Right hindlimb (tissue), 1 donor: ENCODE results near the gene TDP2.
"Not testable (repeated sequence)": the region's sequence is repeated elsewhere in the genome, so short reads cannot be mapped to it uniquely, and the experiment has no call there.

Experiments
- DNase-seq: peaks from one replicate; pipeline ENCODE4 v3.0.0-alpha.2; 2018

TDP2 gene

GRCh38 chr6:24643920-24644319 is 22.8 kb downstream of the TDP2 start:
- no peak for DNase-seq

GRCh38 chr6:24642061-24642460 is 24.6 kb downstream of the TDP2 start:
- DNase-seq = no peak

- DNase-seq = not testable (repeated sequence)
Measured at GRCh38 chr6:24640631-24641030, 26.1 kb downstream of the TDP2 start.

- DNase-seq = no peak
Measured at GRCh38 chr6:24640166-24640565, 26.5 kb downstream of the TDP2 start.

- no peak for DNase-seq
Measured at GRCh38 chr6:24636681-24637080, 30.0 kb downstream of the TDP2 start.

- DNase-seq = no peak
Measured at GRCh38 chr6:24632573-24632972, 34.1 kb downstream of the TDP2 start.

GRCh38 chr6:24631671-24632070 is 35.0 kb downstream of the TDP2 start:
- no peak for DNase-seq

GRCh38 chr6:24630856-24631505 is 35.7 kb downstream of the TDP2 start:
- DNase-seq = no peak

- DNase-seq = no peak
Measured at GRCh38 chr6:24621626-24622289, 44.9 kb downstream of the TDP2 start.

- no peak for DNase-seq
Measured at GRCh38 chr6:24620637-24621036, 46.1 kb downstream of the TDP2 start.

- DNase-seq = no peak
Measured at GRCh38 chr6:24619661-24620060, 47.0 kb downstream of the TDP2 start.

GRCh38 chr6:24614648-24615047 is 52.1 kb downstream of the TDP2 start:
- no peak for DNase-seq

GRCh38 chr6:24614043-24614420 is 52.7 kb downstream of the TDP2 start:
- DNase-seq = no peak

- DNase-seq = no peak
Measured at GRCh38 chr6:24613361-24614042, 53.2 kb downstream of the TDP2 start.

GRCh38 chr6:24610672-24611071 is 56.0 kb downstream of the TDP2 start:
- DNase-seq = no peak

GRCh38 chr6:24607310-24608105 is 59.2 kb downstream of the TDP2 start:
- DNase-seq = no peak

- DNase-seq = no peak
Measured at GRCh38 chr6:24606200-24606930, 60.3 kb downstream of the TDP2 start.

- DNase-seq = no peak
Measured at GRCh38 chr6:24603241-24603640, 63.5 kb downstream of the TDP2 start.

GRCh38 chr6:24600903-24601302 is 65.8 kb downstream of the TDP2 start:
- DNase-seq = no peak
